ENCODE measurements around the gene S100A9. TPM values are rescaled to one million over a fixed set of nuclear protein-coding genes. Genes with fewer than 3 reads are reported as not detected.
A peak's percentile ranks its signal among the peaks of the same experiment; 100 is the strongest.

S100A9 gene
- total RNA-seq, 1 donor from 2014 or later, result 0.51 TPM

DNA sequence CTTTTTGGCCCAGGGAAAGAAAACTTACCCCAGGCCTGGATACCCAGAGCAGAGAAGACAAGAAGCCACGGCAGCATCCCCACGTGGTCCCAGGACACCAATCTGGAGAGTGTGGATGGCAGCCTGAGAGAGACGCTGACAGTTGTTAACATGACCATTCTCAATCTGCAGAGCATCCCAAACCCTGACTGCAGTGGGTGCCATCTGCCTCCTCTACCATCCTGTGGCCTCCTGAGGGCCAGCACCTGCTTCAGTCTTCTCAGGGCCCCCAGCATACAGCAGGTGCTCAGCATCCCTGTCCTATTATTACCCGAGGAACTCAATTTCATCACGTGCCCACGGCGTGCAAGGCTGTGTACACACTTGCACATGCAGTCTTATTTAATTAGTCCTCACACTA is 9.8 kb upstream of the S100A9 start:
- peaks cover 3% of the 10 kb centered on the region for H3K27me3 Mint-ChIP-seq (ENCODE audit: unreplicated experiment)
- no peak overlapping the region for H3K4me3 Mint-ChIP-seq (ENCODE audit: unreplicated experiment)
- TF ChIP-seq, protein P1, sequence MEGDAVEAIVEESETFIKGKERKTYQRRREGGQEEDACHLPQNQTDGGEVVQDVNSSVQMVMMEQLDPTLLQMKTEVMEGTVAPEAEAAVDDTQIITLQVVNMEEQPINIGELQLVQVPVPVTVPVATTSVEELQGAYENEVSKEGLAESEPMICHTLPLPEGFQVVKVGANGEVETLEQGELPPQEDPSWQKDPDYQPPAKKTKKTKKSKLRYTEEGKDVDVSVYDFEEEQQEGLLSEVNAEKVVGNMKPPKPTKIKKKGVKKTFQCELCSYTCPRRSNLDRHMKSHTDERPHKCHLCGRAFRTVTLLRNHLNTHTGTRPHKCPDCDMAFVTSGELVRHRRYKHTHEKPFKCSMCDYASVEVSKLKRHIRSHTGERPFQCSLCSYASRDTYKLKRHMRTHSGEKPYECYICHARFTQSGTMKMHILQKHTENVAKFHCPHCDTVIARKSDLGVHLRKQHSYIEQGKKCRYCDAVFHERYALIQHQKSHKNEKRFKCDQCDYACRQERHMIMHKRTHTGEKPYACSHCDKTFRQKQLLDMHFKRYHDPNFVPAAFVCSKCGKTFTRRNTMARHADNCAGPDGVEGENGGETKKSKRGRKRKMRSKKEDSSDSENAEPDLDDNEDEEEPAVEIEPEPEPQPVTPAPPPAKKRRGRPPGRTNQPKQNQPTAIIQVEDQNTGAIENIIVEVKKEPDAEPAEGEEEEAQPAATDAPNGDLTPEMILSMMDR (IDR thresholded peaks at IDR 0.05; ENCODE audit: unreplicated experiment), result no peak
- H3K36me3 Mint-ChIP-seq (ENCODE audit: low read depth, unreplicated experiment), result no peaks in the 10 kb centered on the region
- DNase-seq (ENCODE audit: low spot score), result no peak
- H3K27ac Mint-ChIP-seq (ENCODE audit: unreplicated experiment), result no peak overlapping the region
- peaks cover 54% of the 10 kb centered on the region for H3K4me1 Mint-ChIP-seq (ENCODE audit: unreplicated experiment)
- H3K9me3 Mint-ChIP-seq (ENCODE audit: unreplicated experiment), result no peaks in the 10 kb centered on the region

DNA sequence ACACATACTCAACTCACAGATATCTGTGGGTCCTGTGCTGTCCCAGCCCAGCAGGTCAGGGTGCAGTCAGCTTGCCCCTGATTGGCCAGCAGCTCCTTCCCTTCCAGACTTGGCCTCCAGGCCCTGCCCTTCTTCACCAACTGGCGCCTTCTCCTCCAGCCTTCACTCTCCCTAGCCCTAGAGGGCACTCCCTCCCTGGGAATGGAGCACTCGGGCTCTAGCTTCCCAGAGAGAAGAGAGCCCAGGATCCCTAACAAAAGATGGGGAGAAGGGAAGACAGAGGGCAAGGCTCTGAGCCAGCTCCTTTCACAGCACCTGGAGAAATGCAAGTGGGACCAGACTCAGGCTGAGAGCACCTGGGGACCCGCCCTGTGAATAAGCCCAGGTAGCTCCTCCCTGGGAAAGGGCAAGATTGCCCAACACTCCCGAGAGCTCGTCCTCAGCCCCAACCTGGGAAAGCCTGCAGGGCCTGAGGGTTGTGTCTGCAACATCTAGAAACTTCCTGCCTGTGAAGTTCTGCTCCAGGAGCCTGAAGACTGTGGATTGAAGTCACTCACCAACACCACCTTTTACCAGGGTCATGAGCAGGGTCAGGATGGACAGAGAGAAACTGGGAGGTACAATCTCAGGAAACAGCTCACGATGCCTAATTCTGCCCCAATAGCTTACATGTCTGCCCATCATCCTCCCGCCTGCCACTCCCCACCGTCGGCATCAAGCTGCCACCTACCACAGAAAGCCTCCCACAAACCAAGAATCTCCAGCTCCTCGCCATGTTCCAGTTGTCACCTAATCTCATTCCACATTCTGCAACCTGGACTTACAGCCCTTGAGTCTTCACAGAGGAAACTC is 8.9 kb upstream of the S100A9 start, which contains the start of gene PGLYRP4:
Gene PGLYRP4, minus strand, starts transcription at position 331 of the 852 bp plus-strand sequence. CDS start 909 bp downstream, outside the sequence.
- no peak within 1 kb of the TSS for H3K27ac Mint-ChIP-seq (ENCODE audit: unreplicated experiment)
- TF ChIP-seq, protein P1 (IDR thresholded peaks at IDR 0.05; ENCODE audit: unreplicated experiment), result no peak
- DNase-seq (ENCODE audit: low spot score), result no peak
- H3K4me1 Mint-ChIP-seq (ENCODE audit: unreplicated experiment), result peaks cover 47% of the 10 kb centered on the region
- H3K9me3 Mint-ChIP-seq (ENCODE audit: unreplicated experiment), result no peaks in the 10 kb centered on the region
- H3K36me3 Mint-ChIP-seq (ENCODE audit: low read depth, unreplicated experiment), result no peaks in the 10 kb centered on the region
- H3K4me3 Mint-ChIP-seq (ENCODE audit: unreplicated experiment), result no peak within 1 kb of the TSS
- H3K27me3 Mint-ChIP-seq (ENCODE audit: unreplicated experiment), result peaks cover 1% of the 10 kb centered on the region

DNA sequence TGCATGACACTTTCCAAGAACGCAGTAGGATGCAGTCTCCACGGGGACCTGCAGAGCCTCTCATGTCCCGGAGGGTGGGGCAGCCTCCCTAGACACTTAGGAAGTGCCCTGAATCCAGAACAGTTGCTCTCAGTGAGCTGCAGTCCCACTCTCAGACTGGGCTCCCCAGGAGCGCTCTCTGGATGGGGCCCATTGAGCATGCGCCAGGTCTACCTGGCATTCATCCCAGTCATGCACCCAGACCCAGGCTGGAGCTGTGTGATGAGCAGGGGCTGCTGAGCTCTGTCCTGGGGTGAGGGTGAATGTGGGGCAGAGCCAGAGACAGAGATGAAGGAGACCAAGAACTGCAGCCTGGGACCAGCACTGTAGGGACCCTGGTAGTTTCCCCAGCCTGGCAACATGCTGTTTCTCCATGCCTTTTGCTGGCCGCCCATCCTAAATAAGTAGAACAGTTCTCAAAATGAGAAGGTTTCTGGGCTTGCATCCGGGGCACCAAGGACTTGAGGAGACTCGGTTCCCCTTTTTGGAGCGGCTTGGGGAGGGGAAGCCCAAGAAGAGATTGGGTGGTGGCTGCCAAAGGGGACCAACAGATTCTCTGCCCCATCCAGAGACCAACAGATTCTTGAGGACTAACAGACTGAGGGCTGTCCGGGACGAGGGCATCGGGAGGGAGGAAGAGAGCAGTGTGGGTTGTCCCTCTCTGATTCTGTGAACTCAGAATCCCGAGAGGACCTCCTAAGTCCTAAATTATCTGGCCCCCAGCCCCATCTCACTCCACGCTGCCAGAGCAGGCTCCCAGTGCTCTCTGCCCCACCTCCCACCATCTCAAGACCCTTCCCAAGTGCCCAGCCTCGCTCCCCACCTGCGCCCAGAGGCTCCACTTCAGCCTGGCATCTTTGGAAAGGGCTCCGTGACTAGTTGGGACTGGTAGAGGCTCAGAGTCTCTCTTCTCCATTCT is 8.0 kb upstream of the S100A9 start:
- peak; percentile 2 for DNase-seq (ENCODE audit: low spot score)
- TF ChIP-seq, protein P1 (IDR thresholded peaks at IDR 0.05; ENCODE audit: unreplicated experiment), result no peak
- peaks cover 39% of the 10 kb centered on the region for H3K4me1 Mint-ChIP-seq (ENCODE audit: unreplicated experiment)
- no peaks in the 10 kb centered on the region for H3K36me3 Mint-ChIP-seq (ENCODE audit: low read depth, unreplicated experiment)
- no peak overlapping the region for H3K4me3 Mint-ChIP-seq (ENCODE audit: unreplicated experiment)
- H3K27ac Mint-ChIP-seq (ENCODE audit: unreplicated experiment), result no peak overlapping the region
- peaks cover 1% of the 10 kb centered on the region for H3K27me3 Mint-ChIP-seq (ENCODE audit: unreplicated experiment)
- no peaks in the 10 kb centered on the region for H3K9me3 Mint-ChIP-seq (ENCODE audit: unreplicated experiment)

DNA sequence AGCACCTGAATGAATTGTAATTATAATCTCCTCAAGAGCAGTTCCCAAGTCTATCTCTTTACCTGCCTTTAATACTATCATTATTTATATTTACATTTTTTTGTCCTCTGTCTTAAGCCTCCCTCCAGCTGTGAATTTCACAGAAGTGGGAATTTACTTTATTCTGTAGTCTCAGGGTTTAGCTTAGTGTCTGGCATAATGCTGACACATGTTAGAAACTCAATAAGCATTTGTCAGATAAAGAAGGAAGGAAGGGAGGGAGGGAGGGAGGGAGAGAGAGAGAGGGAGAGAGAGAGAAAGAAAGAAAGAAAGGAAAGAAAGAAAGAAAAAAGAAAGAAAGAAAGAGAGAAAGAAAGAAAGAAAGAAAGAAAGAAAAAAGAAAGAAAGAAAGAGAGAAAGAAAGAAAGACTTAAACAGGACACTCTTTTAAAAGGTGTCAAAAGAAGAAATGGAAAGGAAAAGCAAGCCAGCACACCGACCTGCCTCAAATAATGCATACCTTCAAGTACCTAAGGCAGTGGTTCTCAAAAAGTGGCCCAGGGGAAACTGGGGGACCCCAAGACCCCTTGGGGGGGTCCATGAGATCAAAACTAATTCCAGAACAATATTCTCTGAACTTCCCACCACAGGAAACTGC is 7.2 kb upstream of the S100A9 start:
- DNase-seq (ENCODE audit: low spot score), result no peak
- Mint-ChIP-seq H3K4me3 (ENCODE audit: unreplicated experiment) (no peak overlapping the region), H3K27me3 (ENCODE audit: unreplicated experiment) (peaks cover 1% of the 10 kb centered on the region), H3K4me1 (ENCODE audit: unreplicated experiment) (peaks cover 32% of the 10 kb centered on the region), H3K36me3 (ENCODE audit: low read depth, unreplicated experiment) (no peaks in the 10 kb centered on the region), H3K27ac (ENCODE audit: unreplicated experiment) (peak overlapping the region; percentile 52), H3K9me3 (ENCODE audit: unreplicated experiment) (no peaks in the 10 kb centered on the region)
- TF ChIP-seq, protein P1 (IDR thresholded peaks at IDR 0.05; ENCODE audit: unreplicated experiment), result no peak
